ENCODE measurements around the gene XIRP1. TPM values are rescaled to one million over a fixed set of nuclear protein-coding genes. Genes with fewer than 3 reads are reported as not detected.
"Not testable (repeated sequence)": the region's sequence is repeated elsewhere in the genome, so short reads cannot be mapped to it uniquely, and the experiment has no call there.

Gene XIRP1, protein sequence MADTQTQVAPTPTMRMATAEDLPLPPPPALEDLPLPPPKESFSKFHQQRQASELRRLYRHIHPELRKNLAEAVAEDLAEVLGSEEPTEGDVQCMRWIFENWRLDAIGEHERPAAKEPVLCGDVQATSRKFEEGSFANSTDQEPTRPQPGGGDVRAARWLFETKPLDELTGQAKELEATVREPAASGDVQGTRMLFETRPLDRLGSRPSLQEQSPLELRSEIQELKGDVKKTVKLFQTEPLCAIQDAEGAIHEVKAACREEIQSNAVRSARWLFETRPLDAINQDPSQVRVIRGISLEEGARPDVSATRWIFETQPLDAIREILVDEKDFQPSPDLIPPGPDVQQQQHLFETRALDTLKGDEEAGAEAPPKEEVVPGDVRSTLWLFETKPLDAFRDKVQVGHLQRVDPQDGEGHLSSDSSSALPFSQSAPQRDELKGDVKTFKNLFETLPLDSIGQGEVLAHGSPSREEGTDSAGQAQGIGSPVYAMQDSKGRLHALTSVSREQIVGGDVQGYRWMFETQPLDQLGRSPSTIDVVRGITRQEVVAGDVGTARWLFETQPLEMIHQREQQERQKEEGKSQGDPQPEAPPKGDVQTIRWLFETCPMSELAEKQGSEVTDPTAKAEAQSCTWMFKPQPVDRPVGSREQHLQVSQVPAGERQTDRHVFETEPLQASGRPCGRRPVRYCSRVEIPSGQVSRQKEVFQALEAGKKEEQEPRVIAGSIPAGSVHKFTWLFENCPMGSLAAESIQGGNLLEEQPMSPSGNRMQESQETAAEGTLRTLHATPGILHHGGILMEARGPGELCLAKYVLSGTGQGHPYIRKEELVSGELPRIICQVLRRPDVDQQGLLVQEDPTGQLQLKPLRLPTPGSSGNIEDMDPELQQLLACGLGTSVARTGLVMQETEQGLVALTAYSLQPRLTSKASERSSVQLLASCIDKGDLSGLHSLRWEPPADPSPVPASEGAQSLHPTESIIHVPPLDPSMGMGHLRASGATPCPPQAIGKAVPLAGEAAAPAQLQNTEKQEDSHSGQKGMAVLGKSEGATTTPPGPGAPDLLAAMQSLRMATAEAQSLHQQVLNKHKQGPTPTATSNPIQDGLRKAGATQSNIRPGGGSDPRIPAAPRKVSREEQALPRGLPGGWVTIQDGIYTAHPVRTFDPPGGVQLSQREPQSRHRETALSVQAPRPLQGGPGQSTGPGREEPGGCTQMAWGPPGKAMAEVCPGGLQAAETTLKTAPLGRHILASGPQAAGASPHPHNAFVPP (N-terminal part only)
- 100 to 1,000 TPM; 160 to 242 TPM for total RNA-seq
- long read RNA-seq, full-length matches to known transcripts = 7 of 162 reads
- long read RNA-seq, partial matches to known transcripts = 21 of 162 reads
- long read RNA-seq, other reads (novel, unspliced or antisense) = 134 of 162 reads

DNA sequence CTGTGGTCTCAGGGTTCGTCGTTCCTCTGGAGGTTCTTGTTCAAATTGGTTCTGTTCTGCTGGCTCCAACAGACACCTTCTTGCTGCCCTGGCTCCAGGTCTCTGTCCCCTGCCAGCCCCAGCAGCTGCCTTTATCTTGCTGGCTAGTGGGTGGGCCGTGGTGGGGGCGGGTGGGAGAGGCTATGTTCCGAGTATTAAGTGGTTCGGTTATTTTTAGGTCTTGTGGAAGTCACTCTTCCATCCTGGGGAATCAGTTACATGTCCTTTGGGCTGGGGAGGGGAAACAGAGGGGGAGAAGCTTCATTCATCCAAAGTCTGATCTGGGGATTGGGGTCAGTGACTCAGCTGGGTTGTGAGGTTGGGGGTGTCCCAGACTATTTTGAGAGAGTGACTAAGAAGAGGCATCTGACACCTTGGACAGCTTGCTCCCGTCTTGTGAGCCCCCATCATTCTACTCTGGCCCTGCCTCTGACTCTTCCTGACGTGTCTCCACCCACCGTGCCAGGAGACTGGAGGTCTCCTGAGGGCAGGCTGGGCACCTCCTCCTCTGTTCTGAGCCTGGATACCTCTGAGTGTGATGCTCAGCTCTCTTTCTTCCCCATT lies at the start of gene XIRP1:
Gene XIRP1, minus strand, starts transcription at position 106 of the 603 bp plus-strand sequence. CDS start 3,150 bp downstream, outside the sequence.
- DNase-seq = no peak
- intact Hi-C loops (cut with DNase I) = loop anchor here in 1 of 2 donors (5.0 kb wide), 1 partner anchor 100 kb away; no protein-coding TSS in a partner anchor

DNA sequence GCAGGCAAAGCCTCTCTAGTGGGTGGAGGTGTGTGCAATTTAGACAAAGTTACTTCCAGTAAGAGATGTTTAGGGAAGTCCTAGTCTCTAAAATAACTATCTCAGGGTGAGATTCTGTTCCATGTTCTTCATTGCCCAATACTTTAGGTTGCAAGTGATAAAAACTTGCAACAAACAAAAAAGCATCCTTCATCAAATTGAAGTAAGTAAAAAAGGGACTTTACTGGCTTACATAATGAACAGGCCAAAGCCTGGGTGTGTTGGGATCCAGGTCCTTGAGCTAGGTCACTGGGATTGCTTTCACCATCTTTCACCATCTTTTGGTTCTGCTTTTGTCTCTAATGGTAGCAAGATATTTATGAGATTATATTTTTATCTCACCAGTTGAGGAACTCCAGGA lies 49.2 kb upstream of the XIRP1 start:
- intact Hi-C loops (cut with DNase I) = no loop called here
- DNase-seq = no peak
- no peak for ATAC-seq

More for the DNA sequence above, at the start of gene XIRP1:
- ATAC-seq = peak; percentile 64 to 68

GRCh38 chr3:39237027-39237426 lies 44.6 kb upstream of the XIRP1 start:
- no peak for DNase-seq
- intact Hi-C loops (cut with DNase I) = no loop called here
- peak in 1 of 2 donors; percentile 39 for ATAC-seq

DNA sequence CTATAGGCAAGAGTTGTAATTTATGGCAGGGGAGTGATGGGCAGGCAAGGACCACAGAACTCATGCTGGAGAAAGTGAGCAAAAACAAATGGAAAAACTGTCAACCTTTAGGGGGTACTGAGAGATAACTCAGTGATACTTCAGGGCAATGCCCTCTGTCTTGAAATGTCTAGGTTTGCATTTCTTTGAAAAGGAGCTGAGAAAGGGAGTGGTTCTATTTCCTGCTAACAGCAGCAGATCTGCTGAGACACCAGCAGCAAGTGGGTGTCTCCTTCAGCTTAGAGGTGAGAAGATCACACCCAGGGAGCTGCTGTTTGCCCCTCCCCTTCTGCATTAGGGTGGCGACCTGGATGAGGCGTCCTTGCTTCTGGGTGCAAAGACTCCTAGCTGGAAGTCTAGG lies 42.3 kb upstream of the XIRP1 start:
- intact Hi-C loops (cut with DNase I) = no loop called here
- ATAC-seq = no peak

GRCh38 chr3:39232859-39233258 lies 40.5 kb upstream of the XIRP1 start:
- DNase-seq (no peak), ATAC-seq (peak; percentile 78 to 87)
- intact Hi-C loops (cut with DNase I) = no loop called here

More for the DNA sequence above, 42.3 kb upstream of the XIRP1 start:
- no peak for DNase-seq

DNA sequence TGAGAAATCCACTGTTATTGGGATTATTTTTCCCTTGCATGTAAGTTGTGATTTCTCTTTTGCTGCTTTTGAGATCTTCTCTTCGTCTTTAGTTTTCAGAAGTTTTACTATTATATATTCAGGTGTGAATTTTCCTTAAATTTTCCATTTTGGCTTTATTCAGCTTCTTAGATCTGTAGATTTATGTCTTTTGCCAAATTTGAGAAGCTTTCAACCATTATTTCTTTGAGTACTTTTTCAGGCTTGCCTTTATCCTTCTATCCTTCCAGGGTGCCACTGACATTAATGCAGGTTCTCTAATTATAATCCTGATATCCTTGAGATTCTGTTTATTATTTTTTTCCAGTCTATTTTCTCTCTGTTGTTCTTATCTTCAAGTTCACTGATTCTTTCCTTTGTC lies 38.1 kb upstream of the XIRP1 start:
- DNase-seq = no peak
- no peak for ATAC-seq
- intact Hi-C loops (cut with DNase I) = no loop called here

GRCh38 chr3:39228496-39228895 lies 36.1 kb upstream of the XIRP1 start:
- DNase-seq (no peak), ATAC-seq (no peak)
- intact Hi-C loops (cut with DNase I) = no loop called here

DNA sequence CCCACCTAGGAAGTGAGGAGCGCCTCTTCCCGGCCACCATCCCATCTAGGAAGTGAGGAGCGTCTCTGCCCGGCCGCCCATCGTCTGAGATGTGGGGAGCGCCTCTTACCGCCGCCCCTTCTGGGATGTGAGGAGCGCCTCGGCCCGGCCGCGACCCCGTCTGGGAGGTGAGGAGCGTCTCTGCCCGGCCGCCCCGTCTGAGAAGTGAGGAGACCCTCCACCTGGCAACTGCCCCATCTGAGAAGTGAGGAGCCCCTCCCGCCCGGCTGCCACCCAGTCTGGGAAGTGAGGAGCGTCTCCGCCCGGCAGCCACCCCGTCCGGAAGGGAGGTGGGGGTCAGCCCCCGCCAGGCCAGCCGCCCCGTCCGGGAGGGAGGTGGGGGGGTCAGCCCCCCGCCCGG lies 35.2 kb upstream of the XIRP1 start:
- intact Hi-C loops (cut with DNase I); ATAC-seq; DNase-seq: not testable (repeated sequence)

- no peak for ATAC-seq
These were observed 33.8 kb upstream of the XIRP1 start for GRCh38 chr3:39226106-39226741.

GRCh38 chr3:39224288-39224687 lies 31.9 kb upstream of the XIRP1 start:
- no peak for DNase-seq
- no peak for ATAC-seq
- intact Hi-C loops (cut with DNase I) = no loop called here

More at GRCh38 chr3:39226106-39226741, 33.8 kb upstream of the XIRP1 start:
- intact Hi-C loops (cut with DNase I) = no loop called here
- DNase-seq = no peak

DNA sequence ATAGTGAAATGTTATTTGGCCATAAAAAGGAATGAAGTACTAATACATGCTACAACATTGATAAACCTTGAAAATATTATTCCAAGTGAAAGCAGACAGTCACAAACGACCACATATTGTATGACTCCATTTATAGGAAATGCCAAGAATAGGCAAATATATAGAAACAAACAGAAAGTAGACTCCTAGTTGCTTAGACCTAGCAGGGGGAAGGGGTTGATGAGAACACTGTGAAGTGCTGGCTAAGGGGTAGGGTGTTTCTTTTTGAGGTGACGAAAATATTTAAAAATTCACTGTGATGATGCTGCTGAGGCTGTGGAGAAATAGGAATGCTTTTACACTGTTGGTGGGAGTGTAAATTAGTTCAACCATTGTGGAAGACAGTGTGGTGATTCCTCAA lies 30.5 kb upstream of the XIRP1 start:
- DNase-seq = no peak
- no peak for ATAC-seq
- intact Hi-C loops (cut with DNase I) = no loop called here

- DNase-seq = no peak
- no peak for ATAC-seq
- intact Hi-C loops (cut with DNase I) = no loop called here
These were observed 30.1 kb upstream of the XIRP1 start for GRCh38 chr3:39222462-39222861.

DNA sequence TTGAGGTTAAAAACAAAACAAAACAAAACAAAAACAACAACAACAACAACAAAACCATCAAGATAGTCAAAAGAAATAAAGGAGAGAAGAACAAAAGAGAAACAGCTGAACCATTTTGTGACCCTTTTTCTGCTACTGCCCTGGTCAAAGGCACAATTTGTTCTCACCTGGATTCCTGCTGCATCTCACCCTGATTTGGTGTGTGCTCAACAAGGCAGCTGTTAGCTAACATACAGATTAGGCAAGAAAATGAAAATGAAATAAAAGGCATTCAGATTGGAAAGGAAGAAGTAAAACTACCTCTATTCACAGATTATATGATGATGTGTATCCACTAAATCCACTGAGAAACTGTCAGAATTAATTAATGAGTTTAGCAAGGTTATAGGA lies 28.7 kb upstream of the XIRP1 start:
- intact Hi-C loops (cut with DNase I) = no loop called here
- ATAC-seq (no peak), DNase-seq (no peak)

DNA sequence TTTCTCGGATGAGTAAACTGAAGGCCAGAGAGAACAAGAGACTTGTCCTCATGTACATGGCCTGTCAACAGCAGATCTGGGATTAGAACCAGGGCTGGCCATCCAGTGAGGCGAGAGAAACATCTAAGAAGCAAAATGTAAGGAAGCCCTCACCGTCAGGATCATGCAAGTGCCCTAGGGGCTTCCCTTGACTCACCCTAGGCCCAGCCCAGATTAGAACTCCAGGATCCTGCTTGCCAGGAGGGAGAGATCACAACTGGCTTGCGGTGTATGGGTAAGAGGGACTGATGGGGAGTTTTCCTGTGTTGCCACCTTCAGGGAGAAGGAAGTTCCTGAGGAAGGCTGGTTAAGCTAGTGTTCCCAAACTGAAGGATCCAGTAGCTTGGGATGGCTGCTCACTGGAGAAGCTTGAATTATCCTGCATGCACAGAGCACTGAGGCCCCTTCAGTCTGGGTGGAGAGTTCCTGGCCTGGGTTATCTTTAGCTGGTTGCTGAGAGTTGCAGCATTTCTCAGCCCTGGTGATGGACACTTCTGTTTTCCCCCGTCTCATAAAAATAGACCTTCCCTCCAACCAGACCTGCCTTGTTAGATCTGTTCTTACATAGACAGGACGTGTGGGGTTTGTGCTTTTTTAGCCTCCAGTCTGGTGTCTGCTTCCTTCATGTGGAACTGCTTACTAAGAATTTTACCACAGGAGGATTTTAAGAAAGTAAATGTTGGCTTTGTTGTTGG lies 28.2 kb upstream of the XIRP1 start:
- intact Hi-C loops (cut with DNase I) = no loop called here
- ATAC-seq = peak; percentile 32 to 57
- DNase-seq = no peak

DNA sequence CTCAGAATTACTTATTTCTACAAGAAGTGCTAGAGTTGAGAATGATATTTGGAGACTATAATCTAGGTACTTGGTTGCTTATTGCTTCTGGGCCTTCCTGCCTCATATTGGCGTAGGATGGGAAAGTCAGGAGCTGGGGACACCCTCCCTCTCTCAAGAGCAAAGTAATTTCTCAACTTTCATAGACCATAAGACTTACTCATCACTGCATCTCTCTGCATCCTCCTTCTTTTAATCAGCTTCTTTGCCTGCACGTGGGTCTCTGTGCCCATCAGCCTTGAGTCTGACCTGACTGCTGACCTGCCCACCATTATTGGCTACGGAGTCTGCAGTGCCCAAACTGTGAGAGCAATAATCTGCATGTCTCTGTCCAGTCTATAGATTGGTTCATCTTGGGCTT lies 27.3 kb upstream of the XIRP1 start:
- intact Hi-C loops (cut with DNase I) = no loop called here
- ATAC-seq (no peak), DNase-seq (no peak)

DNA sequence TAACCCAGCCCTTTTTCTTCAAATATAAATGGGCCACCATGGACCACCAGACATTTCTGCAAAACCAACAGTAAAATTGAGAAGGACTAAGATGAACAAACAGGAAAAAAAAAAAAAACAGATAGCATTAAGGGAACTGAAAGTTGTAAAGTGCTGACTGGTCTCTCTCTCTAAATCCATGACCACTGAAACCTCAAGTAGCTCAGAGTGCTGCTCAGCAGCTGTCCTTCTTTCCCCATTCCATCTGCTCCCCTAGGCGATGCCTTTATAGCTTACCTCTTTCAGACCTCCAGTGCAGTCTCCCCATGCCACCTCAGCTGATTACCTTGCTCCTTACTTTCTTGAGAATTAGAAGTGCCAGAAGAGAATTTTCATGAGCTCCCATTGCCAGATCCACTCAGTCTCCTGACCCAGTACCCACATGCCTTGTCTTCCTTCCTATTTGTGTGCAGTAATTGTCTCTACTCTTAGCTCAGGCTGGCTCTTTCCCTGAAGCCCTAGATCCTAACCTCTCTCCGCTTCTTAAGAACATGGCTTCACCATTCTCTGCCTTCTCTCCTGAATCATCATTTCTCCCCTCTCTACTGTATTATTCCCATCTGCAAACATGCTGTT lies 23.9 kb upstream of the XIRP1 start:
- ATAC-seq (peak; percentile 15 to 78), DNase-seq (no peak)
- intact Hi-C loops (cut with DNase I) = no loop called here

- intact Hi-C loops (cut with DNase I) = loop anchor here in 1 of 2 donors (5.0 kb wide), 1 partner anchor 44 kb away; no protein-coding TSS in a partner anchor
- no peak for DNase-seq
- no peak for ATAC-seq
These were observed 21.2 kb upstream of the XIRP1 start for GRCh38 chr3:39213613-39214012.

Measured in left cardiac atrium (tissue), 4 donors.